ENCODE measurements around the gene SSTR3.

The SSTR3 gene

DNA sequence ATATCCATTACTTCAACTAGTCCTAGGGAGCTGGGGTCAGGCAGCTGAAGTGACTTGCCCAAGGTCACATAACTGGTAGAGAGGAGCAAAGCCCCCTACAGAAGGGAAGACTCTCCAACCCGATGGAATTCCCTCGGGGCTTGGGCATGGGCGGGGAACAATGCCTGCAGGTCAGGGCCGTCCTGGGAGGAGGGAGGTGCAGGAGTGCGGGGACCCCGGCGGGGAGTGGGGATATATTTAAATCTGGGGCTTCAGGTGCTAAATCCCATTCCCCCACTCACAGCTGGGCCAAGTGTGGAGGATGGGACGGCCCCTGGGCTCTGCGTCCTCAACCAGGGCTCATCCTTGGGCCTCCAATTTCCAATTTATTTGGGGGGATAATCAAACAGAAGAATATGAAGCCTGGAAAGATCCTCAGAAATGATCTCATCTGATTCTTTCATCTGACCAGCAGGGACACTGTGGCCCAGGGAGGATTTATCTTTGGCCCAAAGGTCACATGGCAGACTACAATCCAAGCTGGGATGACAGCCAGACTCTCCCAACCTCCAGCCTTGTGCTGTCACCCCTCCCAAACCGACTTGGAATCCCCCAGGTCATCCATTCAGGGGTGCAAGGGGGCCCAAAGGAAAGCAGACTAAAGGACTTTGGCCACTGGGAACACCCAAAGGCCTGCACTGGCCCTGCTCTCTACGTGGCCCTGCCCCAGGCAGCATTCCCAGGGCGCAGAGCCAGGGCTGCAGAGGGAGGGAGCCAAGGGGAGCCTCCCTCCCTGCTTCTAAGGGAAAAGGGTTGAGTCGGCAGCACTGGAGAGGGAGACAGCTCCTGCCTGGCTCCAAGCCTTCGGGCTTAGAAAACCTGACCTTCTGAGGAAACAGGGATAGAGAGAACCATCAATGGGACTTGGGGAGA lies 15.5 kb downstream of the SSTR3 start:
- DNase-seq (ENCODE audit: low read depth) = no peak

- no peak for DNase-seq (ENCODE audit: low read depth)
Observed at GRCh38 chr22:37195921-37196320, 16.4 kb downstream of the SSTR3 start.

DNA sequence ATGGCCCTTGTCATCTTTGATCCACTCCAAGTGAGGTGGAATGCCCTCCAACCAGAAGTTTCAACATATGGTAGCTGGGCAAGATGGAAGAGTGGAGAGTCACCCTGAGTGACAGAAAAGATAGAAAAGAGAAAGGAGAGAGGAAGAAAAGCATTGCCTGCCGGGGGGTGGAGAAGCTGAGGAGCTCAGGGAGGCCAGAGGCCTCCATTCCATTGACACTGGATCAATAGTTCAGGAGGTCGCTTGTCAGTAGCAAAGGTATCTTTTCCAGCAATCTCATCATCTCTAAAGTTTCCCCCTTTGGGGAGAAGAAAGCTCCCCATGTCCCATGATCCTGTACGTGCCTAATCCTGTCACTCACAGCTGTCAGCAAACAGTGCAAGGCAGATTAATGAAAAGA lies 17.5 kb downstream of the SSTR3 start:
- no peak for DNase-seq (ENCODE audit: low read depth)

DNA sequence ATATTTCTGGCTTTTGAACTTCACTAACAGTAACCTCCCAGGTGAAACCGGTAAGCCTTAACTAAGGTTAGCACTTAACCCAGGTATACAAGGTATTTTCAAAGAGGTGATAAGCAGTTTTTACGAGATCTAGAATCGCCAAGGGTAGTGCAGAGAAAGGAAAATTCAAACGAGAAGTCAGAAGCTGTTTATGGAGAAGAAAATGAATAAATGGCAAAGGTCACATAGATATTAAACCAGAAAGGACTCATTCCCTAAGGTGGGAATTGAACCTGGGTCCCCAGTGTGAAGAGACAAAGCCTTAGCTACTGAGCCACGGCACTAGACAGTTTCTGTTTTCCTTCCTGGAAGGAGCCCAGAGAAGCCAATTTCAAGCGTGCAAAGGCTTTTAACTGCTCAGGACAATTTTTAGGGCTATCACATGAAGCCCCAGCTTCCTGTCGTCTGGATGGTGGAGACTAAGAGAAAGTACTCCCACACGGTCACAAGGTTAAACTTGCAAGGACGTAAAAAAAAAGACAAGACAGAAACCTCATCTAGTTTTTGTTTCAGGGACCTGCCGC lies 18.6 kb downstream of the SSTR3 start:
- DNase-seq (ENCODE audit: low read depth) = no peak

DNA sequence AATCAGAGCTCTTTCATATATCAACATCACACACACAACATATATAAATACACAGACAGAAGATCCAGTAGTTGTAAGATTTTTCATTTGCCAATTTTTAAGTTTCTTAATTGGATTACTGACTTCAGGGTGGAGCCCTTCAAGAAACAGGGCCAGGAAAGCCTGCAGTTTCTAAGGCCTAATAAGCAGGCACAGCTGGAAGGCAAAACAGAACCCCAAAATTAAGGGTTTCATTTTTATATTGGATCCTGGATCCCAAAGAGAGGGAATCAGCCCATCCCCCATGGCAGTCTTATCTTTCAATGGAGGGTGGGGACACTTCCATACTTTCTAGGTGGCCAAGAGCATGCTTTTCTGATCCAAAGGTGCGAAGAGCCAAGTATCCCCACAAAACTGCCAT lies 19.5 kb downstream of the SSTR3 start:
- DNase-seq (ENCODE audit: low read depth) = no peak

DNA sequence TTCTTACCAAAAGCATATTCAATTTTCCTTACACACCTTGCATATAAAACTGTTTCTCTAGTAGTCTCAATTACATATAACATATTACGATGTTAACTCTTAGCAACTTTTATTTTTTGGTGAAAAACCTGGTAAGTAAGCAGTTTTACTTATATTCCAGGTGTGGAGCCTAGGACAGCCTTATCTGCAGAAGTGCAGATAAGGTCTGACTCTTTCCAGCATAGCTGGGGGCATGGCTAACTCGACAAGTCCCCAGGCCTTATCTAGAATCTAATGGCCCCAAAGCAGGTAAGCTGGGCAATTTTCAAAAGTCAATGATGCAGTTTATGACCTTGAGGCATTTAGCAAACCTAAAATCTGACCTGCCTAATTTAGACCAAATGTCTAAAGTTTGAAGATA lies 20.1 kb downstream of the SSTR3 start:
- DNase-seq (ENCODE audit: low read depth) = no peak

DNA sequence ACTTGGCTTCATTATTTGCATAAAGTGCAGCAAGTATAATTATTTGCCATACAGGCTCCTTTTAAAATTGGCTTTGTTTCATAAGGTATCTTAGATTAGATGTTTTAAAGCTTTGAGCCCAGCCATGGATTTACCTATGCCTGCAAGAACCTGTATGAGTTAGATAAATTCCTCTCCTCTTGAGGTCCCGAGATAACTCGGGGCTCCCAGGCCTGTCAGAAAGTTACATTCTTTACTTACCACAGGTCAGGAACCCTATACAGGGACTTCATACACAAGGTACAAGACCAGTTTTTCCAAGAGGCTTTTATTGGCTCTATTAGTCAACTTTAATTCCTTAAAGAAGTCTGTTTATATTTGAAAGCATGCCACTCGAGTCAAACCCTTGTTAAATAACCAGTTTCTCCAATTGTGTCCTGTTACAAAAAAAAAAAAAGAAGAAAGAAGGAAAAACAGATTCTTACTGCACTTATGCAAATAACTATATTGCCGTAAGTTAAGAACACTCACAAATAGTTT lies 22.0 kb downstream of the SSTR3 start:
- DNase-seq (ENCODE audit: low read depth) = no peak

GRCh38 chr22:37188901-37189466 lies 23.3 kb downstream of the SSTR3 start:
- no peak for DNase-seq (ENCODE audit: low read depth)

GRCh38 chr22:37187891-37188761 lies 24.2 kb downstream of the SSTR3 start, which contains the start of gene C1QTNF6:
Gene C1QTNF6, minus strand, starts transcription at chr22:37188247. Its CDS starts 34 bp downstream, at chr22:37188213.
- no peak for DNase-seq (ENCODE audit: low read depth)

GRCh38 chr22:37187552-37187890 lies 24.8 kb downstream of the SSTR3 start:
- DNase-seq (ENCODE audit: low read depth) = no peak

GRCh38 chr22:37186997-37187522 lies 25.2 kb downstream of the SSTR3 start:
- no peak for DNase-seq (ENCODE audit: low read depth)

DNA sequence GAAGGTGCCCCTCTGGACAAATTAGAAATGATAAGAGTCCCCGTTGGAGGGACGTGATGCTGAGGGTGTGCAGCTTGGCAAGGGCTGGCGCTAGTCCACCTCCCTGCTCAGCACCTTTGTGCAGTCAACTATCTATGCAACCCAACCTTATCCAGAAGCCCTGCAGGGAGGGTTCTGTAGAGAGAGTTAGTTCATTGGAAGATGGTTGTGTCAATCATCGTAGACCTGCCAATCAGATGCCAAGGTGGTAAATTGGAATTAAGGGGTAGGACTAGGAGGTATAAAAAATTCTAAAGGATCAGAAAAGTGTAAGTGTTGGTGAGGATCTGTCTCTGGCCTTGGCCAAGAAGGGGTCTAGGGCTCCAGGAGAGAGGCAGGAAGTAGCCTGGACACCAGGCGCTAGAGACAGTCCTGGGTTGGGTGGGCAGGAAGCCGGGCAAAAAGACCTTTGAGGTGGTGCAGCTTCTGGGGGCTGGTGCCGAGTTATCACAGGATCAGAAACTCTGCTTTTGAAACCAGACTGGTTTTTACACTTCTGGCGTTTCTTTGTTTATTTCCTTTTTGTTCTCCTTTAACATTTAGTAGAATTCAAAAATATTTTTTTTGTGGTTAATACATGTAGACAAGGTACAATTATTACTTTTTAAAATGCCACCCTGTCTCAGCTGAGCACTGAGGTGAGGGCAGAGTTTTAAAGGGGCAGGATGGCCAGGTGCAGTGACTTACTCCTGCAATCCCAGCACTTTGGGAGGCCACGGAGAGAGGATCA lies 25.9 kb downstream of the SSTR3 start:
- no peak for DNase-seq (ENCODE audit: low read depth)

DNA sequence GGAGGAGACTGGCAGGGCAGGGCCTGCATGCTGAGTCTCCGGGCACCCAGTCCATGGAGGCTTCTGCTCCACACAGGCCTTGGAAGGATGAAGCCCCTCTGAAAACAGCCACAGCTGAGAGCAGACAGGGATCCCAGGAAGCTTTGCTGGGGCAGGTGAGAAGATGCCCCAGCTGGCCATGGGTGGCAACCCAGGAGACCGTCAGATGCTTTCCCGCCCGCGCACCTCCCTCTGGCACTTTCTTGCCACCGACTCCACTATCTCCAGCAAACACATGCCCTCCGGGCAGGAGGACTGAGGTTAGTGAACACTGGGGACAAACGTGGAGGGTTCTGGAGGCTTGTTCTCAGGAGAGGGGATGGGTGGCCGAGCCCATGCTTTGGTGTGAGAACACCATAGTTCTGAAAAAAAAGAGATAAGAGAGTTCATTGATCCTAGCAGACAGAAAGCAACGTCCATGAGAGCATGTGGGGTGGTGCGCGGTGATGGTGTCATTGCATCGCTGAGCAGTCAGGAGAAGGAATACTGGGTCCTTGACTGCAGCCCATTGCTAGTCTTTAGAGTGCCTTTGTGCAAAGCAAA lies 26.5 kb downstream of the SSTR3 start:
- no peak for DNase-seq (ENCODE audit: low read depth)

- DNase-seq (ENCODE audit: low read depth) = no peak
Observed at GRCh38 chr22:37184816-37185541, 27.3 kb downstream of the SSTR3 start.

DNA sequence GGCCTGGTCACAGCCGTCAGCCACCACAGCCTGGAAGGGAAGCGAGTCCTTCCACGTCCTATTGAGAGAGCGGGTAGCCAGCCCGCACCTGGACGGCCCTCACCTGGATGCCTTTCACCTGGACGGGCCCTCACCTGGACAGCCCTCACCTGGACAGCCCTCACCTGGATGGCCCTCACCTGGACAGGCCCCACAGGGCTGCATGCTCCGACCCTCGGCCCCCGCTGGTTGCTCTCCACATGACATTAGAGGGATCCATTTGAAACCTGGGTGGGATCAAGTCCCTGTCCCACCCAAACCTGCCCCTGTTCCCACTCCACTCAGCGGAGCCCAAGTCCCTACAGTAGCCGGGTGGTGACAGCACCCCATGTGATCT lies 27.9 kb downstream of the SSTR3 start:
- no peak for DNase-seq (ENCODE audit: low read depth)

- DNase-seq (ENCODE audit: low read depth) = no peak
Observed at GRCh38 chr22:37183432-37184379, 28.6 kb downstream of the SSTR3 start.

DNA sequence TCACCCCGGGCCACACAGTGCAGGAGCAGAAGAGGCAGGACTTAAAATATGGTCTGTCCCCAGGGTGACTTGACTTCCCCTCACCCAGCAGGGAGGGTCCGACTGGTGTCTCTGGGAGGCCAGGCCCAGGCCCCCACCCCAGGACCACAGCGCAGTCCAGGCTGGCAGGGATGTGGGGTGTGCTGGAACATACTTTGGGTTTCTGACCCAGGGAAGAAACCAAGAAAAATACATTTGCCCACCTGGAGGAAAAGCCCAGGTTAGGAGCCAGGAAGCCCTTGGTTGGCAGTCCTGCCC lies 29.4 kb downstream of the SSTR3 start:
- DNase-seq (ENCODE audit: low read depth) = no peak

GRCh38 chr22:37182101-37182948 lies 30.0 kb downstream of the SSTR3 start:
- DNase-seq (ENCODE audit: low read depth) = no peak
